VCaP (cell line): ENCODE results near the gene FHIT.

Source experiments
- H3K27ac ChIP-seq: fragments of 450-650 bp; 2 replicates; pipeline ENCODE4 v1.5.1; 2017
- CTCF ChIP-seq: fragments of 450-650 bp; conservative IDR thresholded peaks from 2 replicates; pipeline ENCODE4 v1.5.1; 2017; ENCODE audit warnings: mild to moderate bottlenecking, moderate library complexity

FHIT gene

GRCh38 chr3:60142009-60142408 lies 1109.2 kb downstream of the FHIT start:
- H3K27ac ChIP-seq, result no peak overlapping the region
- TF ChIP-seq CTCF, result no peak

- no peak for TF ChIP-seq CTCF
- no peak overlapping the region for H3K27ac ChIP-seq
Measured at GRCh38 chr3:60140160-60140559, 1111.1 kb downstream of the FHIT start.

- no peak overlapping the region for H3K27ac ChIP-seq
- TF ChIP-seq CTCF, result no peak
Measured at GRCh38 chr3:60136601-60137000, 1114.7 kb downstream of the FHIT start.

- H3K27ac ChIP-seq, result no peak overlapping the region
- no peak for TF ChIP-seq CTCF
Measured at GRCh38 chr3:60135474-60135873, 1115.8 kb downstream of the FHIT start.

GRCh38 chr3:60133269-60134162 lies 1117.7 kb downstream of the FHIT start:
- no peak for TF ChIP-seq CTCF
- H3K27ac ChIP-seq, result no peak overlapping the region

- H3K27ac ChIP-seq, result no peak overlapping the region
- TF ChIP-seq CTCF, result no peak
Measured at GRCh38 chr3:60131618-60132017, 1119.6 kb downstream of the FHIT start.

GRCh38 chr3:60126511-60127304 lies 1124.5 kb downstream of the FHIT start:
- no peak overlapping the region for H3K27ac ChIP-seq
- no peak for TF ChIP-seq CTCF
